Suprapubic skin (tissue), 4 donors: ENCODE results near the gene OR52N1. TPM values are rescaled to one million over a fixed set of nuclear protein-coding genes. Genes with fewer than 3 reads are reported as not detected.

Source experiments
- DNase-seq, 2 donors: peaks; one replicate each; pipeline ENCODE4 v3.0.0-alpha.2; 2019; ENCODE audit warnings: low spot score in 2 of 2
- H3K27ac ChIP-seq: fragments of 200-600 bp; sonication (generic); one replicate; pipeline ENCODE4 v1.5.1; 2019
- H3K27me3 ChIP-seq: fragments of 200-600 bp; sonication (generic); one replicate; pipeline ENCODE4 v1.5.1; 2019
- H3K36me3 ChIP-seq: fragments of 200-600 bp; sonication (generic); one replicate; pipeline ENCODE4 v1.5.1; 2019
- H3K4me1 ChIP-seq: fragments of 200-600 bp; sonication (generic); one replicate; pipeline ENCODE4 v1.5.1; 2019
- H3K4me3 ChIP-seq: fragments of 200-600 bp; sonication (generic); one replicate; pipeline ENCODE4 v1.5.1; 2019; ENCODE audit warnings: mild to moderate bottlenecking
- H3K9me3 ChIP-seq: fragments of 200-600 bp; sonication (generic); one replicate; pipeline ENCODE4 v1.5.1; 2019
- CTCF ChIP-seq, 2 donors: fragments of 200-600 bp in 1 of 2; fragments of 450-650 bp in 1 of 2; sonication (generic) in 1 of 2; IDR thresholded peaks; one replicate each; pipeline ENCODE4 v1.5.1; 2016 to 2019; ENCODE audit warnings: antibody characterized with exemption in 2 of 2, mild to moderate bottlenecking in 1 of 2, moderate library complexity in 1 of 2
- EP300 ChIP-seq: sonication (generic); formaldehyde crosslinking; IDR thresholded peaks from one replicate; pipeline ENCODE4 v1.6.1; 2017; ENCODE audit warnings: antibody characterized with exemption
- POLR2A ChIP-seq, 2 donors: fragments of 450-650 bp; IDR thresholded peaks; one replicate each; pipeline ENCODE4 v1.6.1; 2017; ENCODE audit warnings: antibody characterized with exemption in 2 of 2, mild to moderate bottlenecking in 2 of 2, moderate library complexity in 2 of 2
- POLR2AphosphoS5 ChIP-seq, 3 donors: sonication (generic); formaldehyde crosslinking; IDR thresholded peaks; one replicate each; pipeline ENCODE4 v1.6.1; 2017; ENCODE audit warnings: antibody characterized with exemption in 3 of 3
- WGBS: methylation state at CpG from one replicate; pipeline ENCODE4 v1.1.5; 2018; 5-methylcytosine and 5-hydroxymethylcytosine counted together
- total RNA-seq, 4 donors: library from RNA; depleted of rRNA; stranded (reverse); fragments of >200 nt; gene quantifications; one replicate each; pipeline ENCODE4 v1.1.0, GENCODE V29; 2016

Gene OR52N1
- total RNA-seq, 4 donors from 2014 or later: not detected

- H3K4me3 ChIP-seq: no peak overlapping the region
- peaks cover 8% of the 10 kb centered on the region for H3K4me1 ChIP-seq
- TF ChIP-seq EP300 (no peak), POLR2AphosphoS5 (IDR thresholded peaks at IDR 0.05) (no peak), POLR2A (IDR thresholded peaks at IDR 0.05) (no peak), CTCF (IDR thresholded peaks at IDR 0.05) (no peak)
- no peak for DNase-seq
- H3K27me3 ChIP-seq: no peaks in the 10 kb centered on the region
- no peaks in the 10 kb centered on the region for H3K36me3 ChIP-seq
- 87% methylated on average over 5 of the region's 5 CpGs for WGBS
- H3K9me3 ChIP-seq: peaks cover 5% of the 10 kb centered on the region
- no peak overlapping the region for H3K27ac ChIP-seq
Measured at GRCh38 chr11:5803982-5804381, 12.9 kb upstream of the OR52N1 start.

GRCh38 chr11:5796541-5796940 lies 5.5 kb upstream of the OR52N1 start:
- no peaks in the 10 kb centered on the region for H3K4me1 ChIP-seq
- TF ChIP-seq POLR2A (IDR thresholded peaks at IDR 0.05) (no peak), CTCF (IDR thresholded peaks at IDR 0.05) (no peak), POLR2AphosphoS5 (IDR thresholded peaks at IDR 0.05) (no peak), EP300 (no peak)
- DNase-seq: no peak
- no peaks in the 10 kb centered on the region for H3K27me3 ChIP-seq
- H3K36me3 ChIP-seq: no peaks in the 10 kb centered on the region
- 50% methylated on average over 6 of the region's 6 CpGs for WGBS
- H3K4me3 ChIP-seq: no peak overlapping the region
- H3K9me3 ChIP-seq: no peaks in the 10 kb centered on the region
- no peak overlapping the region for H3K27ac ChIP-seq

- no peaks in the 10 kb centered on the region for H3K4me1 ChIP-seq
- H3K9me3 ChIP-seq: no peaks in the 10 kb centered on the region
- H3K36me3 ChIP-seq: no peaks in the 10 kb centered on the region
- DNase-seq: no peak
- TF ChIP-seq EP300: no peak
- TF ChIP-seq POLR2AphosphoS5 (IDR thresholded peaks at IDR 0.05): no peak
- no peak for TF ChIP-seq CTCF (IDR thresholded peaks at IDR 0.05)
- TF ChIP-seq POLR2A (IDR thresholded peaks at IDR 0.05): no peak
- H3K27ac ChIP-seq: no peak within 1 kb of the TSS
- H3K4me3 ChIP-seq: no peak within 1 kb of the TSS
- H3K27me3 ChIP-seq: no peaks in the 10 kb centered on the region
- WGBS: 33% methylated on average over 4 of the region's 4 CpGs
Measured at GRCh38 chr11:5783255-5783654, 7.8 kb downstream of the OR52N1 start, which contains the start of gene OR52N5. OR52N5 (minus strand) TSS chr11:5783355; CDS start chr11:5778634, 4,721 bp downstream.

GRCh38 chr11:5767056-5767455 lies 24.0 kb downstream of the OR52N1 start:
- DNase-seq: no peak
- Histone ChIP-seq H3K4me1 (no peaks in the 10 kb centered on the region), H3K9me3 (no peaks in the 10 kb centered on the region), H3K27ac (no peak overlapping the region), H3K4me3 (no peak overlapping the region), H3K27me3 (no peaks in the 10 kb centered on the region), H3K36me3 (no peaks in the 10 kb centered on the region)
- TF ChIP-seq POLR2AphosphoS5 (IDR thresholded peaks at IDR 0.05): no peak
- TF ChIP-seq EP300: no peak
- no peak for TF ChIP-seq POLR2A (IDR thresholded peaks at IDR 0.05)
- TF ChIP-seq CTCF (IDR thresholded peaks at IDR 0.05): no peak
- WGBS: 38% methylated on average over 1 of the region's 1 CpG

GRCh38 chr11:5753943-5754342 lies 37.1 kb downstream of the OR52N1 start, which contains the start of gene OR52N4:
OR52N4 (plus strand) TSS chr11:5754243; CDS start chr11:5754741, 498 bp downstream.
- no peak within 1 kb of the TSS for H3K27ac ChIP-seq
- H3K4me3 ChIP-seq: no peak within 1 kb of the TSS
- no peaks in the 10 kb centered on the region for H3K4me1 ChIP-seq
- WGBS: 94% methylated on average over 1 of the region's 1 CpG
- no peaks in the 10 kb centered on the region for H3K9me3 ChIP-seq
- H3K27me3 ChIP-seq: no peaks in the 10 kb centered on the region
- no peak for DNase-seq
- TF ChIP-seq POLR2A (IDR thresholded peaks at IDR 0.05): no peak
- no peak for TF ChIP-seq CTCF (IDR thresholded peaks at IDR 0.05)
- TF ChIP-seq EP300: no peak
- no peak for TF ChIP-seq POLR2AphosphoS5 (IDR thresholded peaks at IDR 0.05)
- no peaks in the 10 kb centered on the region for H3K36me3 ChIP-seq
